SHP77 (cell line): Measurements from ENCODE around the gene NELFA.

Experiments
- DNase-seq, 2 experiments: peaks; one replicate each; lab custom pipeline; 2025; lab: John Stamatoyannopoulos, UW

The NELFA gene

DNA sequence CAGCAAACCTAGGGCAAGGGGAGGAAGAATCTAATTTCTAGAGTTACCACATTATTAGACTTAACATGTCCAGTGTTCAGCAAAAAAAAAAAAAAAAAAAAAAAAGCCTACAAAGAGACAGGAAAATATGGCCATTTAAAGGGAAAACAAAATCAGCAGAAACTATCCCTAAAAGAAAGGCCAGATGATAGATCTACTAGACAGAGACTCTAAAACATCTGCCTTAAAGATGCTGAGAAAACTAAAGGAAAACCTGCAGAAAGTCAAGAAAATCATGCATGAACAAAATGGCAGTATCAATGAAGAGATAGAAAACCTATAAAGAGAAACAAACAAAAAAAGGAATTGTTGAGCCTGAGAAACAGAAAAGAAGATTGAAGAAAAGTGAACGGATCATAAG is 43.8 kb downstream of the NELFA start:
- no peak for DNase-seq

DNA sequence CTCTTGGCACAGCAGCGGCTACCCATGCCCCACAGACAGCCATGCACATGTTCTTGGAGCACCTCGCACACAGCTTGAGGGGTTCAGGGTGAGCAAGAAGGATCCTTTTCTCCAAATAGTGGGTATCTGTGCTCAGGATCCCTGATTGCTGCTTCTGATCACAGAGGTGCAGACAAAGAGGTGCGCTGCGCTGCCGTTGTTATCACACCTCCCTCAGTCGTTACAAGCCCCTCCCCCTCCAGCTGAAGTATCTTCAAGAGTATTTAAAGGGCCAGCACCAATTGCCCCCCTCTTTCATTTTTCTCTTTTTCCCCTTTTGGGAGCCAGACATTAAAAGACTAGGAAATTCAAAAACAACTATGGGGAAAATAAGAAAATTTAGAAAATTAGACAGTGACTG is 44.3 kb downstream of the NELFA start:
- no peak for DNase-seq

DNA sequence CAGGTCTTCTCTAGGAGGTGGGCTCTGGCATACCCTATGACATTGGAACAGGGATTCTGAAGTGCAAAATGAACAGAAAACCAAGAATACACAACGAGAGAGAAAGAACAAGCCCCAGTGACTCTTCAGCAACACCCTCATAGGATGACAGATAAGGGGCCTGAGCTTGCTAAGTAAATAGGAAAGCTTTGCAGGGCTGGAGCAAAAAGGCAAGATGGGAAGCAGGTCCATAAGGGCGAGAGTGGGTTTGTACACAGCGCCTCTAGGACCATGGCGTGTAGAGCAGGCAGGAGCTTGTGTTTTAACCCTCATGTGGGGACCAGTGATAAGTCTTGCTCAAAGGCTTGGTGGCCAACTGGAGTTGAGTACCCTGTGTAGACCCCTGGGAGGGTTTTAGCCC is 45.8 kb downstream of the NELFA start:
- DNase-seq = no peak

DNA sequence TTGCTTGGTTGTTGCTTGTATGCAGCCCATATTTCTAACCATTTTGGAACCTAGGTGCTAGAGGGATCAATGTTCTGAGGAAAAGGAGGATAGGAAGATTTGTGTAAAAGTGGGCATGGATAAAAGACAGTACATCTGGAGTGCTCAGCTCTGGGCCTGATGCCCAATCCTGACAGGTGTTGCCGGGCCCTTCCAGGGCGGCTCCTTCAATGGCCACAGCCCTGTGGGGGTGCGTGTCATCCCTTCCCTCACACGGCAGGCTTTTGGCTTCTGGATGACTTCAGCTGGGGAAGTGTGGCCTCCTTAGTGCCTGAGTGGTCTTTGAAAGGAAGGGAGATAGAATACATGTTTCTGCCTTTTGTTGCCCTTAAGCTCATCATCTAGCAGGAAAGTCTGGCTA is 47.2 kb downstream of the NELFA start:
- DNase-seq = no peak

DNA sequence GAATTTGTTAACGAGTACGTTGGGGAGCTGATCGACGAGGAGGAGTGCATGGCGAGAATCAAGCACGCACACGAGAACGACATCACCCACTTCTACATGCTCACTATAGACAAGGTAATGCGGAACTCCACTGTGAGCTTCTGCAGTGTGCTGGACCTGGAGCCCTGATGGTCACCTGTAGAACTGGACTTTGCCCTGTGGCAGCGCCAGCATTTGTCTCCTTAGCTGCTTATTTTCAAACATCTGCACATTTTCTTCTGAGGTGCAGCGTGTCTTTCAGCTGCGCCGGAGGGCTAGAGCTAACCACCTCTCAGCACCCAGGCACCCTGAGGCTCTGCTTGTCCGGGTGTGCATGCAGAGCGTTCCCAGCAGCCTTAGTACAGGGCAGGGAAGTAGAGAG is 47.7 kb downstream of the NELFA start:
- no peak for DNase-seq

DNA sequence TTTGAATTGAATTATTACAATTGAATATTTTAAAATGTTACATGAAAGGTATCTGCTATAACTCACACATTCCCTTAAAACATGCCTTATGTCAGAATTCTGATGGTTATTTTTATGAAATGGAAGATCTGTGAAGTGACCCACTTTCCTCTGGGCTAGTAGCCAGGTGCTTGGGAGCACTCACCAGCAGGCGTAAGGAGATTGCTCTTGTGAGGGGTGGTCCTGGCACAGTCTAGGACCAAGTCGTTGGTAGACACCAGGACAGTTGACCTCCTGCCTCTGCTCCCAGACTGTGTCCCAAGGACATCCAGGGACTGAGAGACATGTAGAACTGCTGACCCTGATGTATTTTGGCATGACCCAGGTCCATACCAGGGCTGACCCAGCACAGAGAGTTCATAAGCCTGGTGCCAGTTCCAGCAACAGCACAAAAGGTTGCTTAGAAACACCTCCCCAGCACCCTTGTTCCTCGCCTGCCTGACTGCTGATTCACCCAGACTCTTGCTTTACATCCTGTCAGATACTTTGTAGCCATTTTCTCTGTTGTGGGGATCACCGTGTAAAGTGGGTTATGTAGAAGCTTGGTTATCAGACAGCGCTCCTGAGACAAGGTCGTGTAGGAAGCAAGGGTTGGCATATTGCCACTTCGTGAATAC is 48.5 kb downstream of the NELFA start:
- no peak for DNase-seq

DNA sequence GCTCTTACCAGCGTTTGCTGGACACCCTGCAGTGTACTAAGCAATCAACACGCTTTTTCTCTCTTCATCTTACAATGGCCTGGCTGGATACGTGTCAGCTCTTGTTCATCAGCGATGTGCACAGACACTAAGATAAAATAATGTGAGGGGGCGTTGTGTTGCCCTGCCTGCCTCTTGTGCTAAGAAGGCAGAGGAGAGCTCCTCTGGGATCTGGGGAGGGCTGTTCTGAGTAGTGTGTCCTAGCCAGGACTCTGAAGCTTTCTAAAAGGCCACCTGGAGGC is 49.7 kb downstream of the NELFA start:
- DNase-seq = no peak

DNA sequence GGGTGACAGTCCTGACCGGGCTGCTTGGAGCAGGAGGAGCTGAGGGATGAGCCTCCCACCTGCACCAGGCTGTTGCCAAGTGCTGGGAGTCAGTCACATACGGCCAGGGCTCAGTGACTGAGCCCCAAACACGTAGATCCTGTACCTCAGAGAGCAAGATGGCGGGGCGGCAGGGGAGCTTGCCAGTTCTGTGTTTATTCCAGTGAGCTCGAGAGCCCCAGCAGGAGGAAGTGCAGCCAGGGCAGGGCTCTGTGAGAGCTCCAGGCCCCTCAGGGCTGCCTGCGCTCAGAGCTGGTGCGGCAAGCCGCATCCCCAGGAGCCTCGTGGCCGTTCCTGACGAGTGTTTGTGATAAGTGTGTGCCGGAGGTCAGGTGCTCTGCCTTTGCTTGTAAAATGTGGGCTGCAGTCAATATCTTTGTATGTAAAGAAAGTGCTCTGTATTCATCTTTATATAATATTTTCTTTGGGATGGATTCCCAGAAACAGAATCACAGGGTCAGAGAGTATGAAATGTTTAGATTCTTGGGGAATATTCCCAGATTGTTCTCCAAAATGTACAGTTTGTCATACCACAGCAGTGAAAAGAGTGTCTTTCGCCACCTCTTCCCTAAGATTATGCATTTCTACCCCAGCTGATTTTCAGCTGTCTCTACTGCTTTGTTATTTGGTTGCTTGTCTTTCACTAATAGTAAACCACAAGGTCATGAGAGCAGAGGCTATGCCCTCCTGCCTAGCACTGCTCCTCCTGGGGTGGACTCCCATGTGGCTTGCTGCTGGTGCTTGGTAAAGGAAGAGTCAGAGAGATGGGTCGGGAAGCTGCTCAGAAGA is 50.3 kb downstream of the NELFA start:
- DNase-seq = no peak

DNA sequence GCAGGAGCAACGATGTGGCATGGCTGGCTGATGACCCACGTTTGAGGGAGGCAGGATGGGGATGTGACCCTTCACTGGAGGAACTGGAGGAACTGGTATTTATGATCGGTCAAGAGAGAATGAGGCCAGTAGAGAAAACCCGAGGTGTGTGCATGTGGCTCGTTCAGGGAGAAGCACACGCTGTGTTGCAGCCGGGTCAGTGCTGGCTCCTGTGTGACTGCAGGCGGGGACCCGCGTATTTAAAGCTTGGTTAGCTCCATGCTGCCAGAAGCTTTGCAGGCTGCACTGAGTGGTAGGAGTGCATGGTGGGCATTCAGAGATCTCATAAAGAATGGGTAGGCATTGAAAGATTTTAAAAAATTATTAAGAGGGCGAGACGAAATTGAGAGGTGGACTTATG is 52.1 kb downstream of the NELFA start:
- no peak for DNase-seq

DNA sequence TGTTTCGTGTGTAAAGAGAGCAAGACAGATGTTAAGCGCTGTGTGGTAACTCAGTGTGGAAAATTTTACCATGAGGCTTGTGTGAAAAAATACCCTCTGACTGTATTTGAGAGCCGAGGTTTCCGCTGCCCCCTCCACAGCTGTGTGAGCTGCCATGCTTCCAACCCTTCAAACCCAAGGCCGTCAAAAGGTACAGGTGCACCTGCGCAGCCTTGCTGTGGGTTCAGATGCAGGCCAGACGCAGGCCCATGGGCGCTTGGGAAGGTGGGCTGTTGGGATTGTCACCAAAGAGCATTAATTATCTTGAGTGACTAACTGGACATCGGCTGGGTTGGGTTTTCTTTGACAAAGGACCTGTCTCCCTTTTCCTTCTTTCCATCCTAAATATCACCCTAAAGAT is 55.4 kb downstream of the NELFA start:
- no peak for DNase-seq

DNA sequence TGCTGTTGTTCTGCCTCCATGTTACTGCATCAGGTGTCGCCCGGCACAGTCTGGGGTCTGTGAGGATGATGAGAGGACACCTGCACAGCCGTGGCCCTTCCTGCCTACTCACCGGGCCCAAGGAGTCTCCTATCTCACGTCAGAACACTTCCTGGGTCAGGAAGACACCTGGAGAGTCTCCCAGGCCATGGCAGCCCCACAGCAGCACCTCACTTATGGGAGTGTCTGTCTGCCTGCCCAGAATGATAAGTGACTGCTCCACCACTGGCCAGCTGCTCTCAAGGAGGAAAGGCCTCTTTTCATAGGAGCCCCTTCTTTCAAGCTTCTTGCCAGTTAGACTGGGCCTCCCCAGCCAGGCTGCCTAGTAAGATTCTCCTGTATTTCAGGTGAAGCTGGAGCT is 56.1 kb downstream of the NELFA start:
- no peak for DNase-seq

DNA sequence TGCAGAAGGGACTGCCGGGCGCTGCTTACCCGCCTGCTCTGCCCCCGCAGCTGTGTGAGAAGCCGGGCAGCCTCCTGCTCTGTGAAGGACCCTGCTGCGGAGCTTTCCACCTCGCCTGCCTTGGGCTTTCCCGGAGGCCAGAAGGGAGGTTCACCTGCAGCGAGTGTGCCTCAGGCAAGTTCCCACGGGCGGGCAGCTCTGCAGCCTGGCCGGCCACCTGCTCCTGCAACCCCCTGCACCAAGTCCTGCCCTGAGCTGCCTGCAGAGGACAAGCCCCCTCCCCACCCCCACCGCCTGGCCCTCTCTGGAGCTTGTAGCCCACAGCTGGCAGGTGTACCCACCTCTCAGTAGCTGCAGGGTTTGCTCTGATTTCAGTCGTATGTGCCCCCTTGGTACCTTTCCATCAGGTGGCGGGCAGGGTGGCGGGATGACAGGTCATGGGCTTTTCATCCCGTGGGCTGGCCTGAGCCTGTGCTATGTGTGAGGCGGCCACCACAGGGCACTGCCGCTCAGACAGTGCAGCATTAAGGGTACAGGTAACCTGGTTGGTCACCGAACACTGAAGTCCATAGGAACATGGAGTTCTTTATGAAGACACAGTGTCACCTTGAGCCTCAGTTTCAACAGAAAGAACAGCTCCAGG is 56.6 kb downstream of the NELFA start:
- DNase-seq = no peak

DNA sequence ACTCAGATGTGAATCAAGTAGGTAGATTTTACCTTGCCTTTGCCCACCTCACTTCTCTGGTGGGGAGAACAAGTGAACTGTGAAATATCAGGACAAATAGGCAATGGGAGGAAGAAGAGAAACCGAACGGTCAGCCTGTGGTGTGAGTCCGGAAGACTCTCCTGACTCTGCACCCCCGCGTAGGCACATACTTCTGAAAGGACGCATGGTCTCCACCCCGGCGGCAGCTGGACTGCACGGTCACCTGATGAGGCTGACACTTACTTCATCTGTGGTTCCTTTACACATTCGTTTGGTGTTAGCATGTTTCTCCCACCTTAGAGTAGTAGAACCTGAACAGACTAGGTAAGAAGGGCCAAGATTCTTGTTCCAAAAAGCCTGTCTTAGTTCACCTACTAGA is 58.4 kb downstream of the NELFA start:
- no peak for DNase-seq

DNA sequence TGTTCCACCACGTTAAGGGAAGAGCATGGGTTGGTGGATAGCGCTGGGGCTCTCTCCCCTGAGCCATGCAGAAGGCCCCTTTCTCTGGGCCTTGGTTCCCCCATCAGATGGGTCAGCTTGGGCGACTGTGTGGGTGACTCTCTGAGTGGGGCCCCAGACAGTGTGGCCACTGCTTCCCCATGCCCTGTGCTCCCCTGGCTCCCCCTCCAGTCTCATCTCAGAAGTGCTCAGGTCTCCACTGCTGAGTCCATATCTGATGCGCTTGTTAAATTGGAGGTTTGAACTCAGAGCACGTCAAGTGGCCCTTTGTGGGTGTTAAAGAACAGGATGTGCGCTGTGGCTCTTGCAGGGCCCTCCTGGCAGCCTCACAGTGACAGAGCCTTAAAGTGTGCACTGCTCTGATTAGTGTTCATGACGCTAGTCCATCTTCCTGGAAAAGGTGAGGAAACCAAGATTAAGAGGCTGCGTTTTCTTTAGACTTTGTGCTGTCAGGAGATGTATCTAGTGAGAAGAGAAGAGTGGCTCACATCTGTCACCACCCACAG is 59.8 kb downstream of the NELFA start:
- DNase-seq = no peak

DNA sequence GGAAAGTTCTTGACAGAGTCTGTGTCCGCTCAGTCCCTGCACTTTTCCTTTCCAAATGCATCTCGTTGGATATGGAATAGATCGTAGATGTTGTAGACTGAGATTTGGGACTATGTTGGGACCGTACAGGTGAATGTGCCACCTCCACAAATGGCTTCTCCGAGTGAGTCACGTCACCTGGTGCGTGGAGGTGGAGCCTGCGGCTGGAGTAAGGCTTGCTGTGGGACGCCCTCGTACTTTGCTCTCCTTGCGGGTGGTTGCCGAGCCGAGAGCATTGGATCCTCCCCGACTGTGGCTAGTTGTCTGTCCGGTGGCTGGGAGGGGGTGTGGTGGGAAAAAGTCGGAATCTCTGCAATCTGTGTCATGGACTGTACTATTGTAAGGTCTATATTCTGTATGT is 60.5 kb downstream of the NELFA start:
- DNase-seq = no peak

DNA sequence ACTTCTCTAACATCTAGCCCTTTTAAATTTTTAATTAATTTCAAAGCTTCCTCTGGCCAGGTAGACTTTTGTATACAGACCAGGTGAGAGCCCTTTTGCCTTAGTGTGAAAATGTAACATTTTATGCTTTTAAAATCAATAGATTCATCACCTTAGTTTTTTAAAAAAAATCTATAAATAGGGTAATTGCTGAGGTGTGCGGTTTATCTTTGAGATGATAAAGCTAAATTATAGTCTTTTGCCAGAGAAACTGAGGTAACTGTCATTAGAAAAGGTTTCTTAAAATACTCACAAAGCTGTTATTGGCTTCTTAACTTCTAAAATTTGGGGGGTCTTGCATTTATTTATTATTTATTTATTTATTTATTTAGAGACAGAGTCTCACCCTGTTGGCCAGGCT is 62.9 kb downstream of the NELFA start:
- no peak for DNase-seq

DNA sequence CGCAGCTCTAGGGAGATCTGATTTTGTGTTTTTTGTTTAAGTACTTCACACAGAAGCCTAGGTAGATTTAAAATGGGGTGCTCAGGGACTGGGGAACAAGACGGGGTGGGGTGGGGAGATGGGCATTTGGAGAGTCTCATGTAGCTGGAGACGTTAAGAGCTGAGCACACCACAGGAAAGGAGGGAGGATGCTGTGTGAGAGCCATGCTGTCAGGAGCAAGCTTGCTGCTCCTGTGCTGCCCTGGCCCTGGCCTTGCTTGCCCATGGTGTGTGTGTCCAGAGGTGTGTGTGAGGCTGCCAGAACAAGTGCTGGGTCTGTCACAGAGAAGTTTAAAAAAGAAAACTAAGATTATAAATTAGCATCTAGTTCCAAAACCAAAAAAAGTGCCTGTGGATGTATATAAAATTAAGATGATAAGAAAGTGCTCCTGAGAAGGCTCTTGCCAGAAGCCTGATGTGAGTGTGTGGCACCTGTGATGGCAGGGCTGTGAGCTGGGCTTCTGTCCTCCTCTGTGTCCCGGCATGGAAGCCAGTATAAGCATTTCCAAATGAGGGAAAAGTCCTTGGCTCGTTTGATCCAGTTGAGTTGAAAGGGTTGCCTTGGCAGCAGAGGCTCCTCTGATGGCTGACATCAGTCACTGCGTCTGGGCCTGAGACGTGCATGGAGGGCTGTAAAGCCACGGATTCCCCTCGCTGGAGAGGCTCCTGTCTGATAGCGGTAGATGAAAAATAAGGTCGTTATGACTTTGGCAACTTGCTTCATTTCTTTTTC is 63.5 kb downstream of the NELFA start:
- no peak for DNase-seq

DNA sequence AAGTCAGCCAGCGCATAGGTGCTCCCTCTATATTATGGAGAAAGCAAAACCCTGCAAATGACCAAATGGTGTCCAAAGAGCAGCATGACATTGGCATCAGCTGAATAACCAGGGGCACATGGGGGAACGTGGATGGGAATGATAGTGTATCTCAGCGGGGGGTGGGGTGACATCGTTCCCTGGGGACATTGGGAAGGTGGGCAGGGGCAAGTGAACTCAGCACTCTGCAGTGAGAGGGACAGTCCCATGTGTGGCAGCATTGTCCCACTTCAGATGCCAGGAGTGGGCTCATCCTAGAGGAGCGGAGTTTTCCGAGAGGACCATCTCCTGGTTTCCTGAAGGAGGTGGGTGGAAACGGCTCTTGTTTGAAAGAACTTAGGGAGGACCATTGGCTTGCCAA is 64.8 kb downstream of the NELFA start:
- no peak for DNase-seq

DNA sequence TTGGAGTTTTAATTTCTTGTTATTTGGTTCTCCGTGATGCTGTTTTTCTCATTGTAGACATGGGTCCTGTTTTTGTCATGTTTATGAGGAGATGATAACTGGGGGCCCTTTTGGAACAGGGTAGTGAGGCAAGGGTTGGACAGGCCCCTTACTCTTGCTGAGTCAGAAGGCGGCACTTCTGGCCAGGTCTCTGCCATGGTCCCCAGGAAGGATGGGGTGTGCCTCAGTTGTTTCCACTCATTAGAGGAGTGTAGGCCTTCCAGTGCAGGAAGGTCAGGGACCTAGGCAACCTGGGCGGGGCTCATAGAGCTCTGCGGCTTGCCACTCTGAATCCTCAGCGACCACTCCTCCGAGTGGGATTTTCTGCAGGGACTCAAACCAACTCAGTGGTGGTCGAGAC is 68.2 kb downstream of the NELFA start:
- no peak for DNase-seq

DNA sequence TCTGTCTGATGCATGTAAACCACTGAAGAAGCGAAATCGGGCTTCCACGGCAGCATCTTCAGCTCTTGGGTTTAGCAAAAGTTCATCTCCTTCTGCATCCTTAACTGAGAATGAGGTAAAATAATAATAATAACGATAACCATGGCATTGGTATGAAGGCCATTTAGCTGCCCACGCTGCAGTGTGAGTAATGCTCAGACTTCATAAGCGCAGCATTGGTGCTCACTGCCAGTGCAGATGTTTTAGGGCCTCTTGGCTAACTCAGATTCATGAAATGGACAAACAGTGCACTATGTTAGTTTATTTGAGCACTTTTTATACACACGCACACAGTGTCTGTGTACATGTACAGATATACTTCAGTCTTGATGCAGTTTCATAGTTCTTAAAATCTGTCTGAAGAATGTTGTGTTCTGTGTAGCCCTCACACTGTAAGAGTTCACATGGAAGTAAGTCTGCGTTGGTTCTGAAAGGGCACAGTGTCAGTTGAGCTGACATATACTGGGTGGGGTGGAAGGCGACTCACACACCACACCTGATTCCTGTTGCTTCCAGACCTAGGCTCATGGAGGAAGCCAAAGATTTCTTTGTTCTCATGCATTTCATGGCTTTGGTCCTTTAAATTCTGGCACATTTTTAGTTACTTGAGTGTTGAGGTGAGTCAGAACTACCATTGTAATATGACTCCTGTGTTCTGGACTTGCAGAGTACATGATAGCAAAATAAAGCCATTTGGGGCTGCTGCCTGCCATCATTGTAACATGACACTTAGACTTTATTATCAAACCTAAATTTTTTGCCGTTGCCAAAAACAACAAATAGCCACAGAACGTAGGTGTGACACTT is 68.9 kb downstream of the NELFA start:
- DNase-seq = no peak

DNA sequence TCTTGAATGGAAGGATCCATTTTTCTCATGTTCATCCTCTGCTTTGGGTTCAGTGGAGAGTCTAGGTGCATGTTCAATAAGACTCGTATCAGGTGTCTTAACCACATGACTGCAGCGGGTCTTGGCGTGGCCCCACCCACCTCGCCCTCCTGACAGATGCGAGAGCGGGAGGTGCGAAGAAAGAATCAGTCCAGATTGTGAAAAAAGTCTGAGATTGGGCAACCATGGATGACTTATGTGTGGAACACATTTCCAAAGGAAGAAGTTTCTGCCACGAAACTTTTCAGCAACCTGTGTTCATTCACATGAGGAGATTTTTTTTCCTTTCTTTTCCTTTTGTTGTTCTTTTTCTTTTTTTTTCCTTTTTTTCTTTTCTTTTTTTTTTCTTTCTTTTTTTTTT is 70.7 kb downstream of the NELFA start:
- DNase-seq = no peak

DNA sequence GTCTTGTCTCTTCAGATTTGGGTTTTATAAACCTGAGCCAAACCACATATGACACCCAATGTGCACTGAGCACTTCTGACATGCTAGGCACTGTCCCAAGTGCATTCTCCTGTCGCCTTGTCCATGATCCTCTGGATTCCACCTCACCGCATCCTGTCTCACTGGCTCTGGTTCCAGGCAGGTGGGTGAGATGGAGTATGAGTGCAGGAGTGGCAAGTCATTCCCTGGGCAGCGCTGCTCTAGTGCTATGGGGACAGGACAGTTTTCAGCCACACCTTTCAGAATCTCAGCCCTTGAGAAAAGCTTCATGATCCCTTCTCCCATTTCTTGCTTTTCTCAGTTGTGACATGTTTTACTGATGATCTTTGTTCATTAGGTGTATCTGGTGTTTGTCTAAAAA is 71.2 kb downstream of the NELFA start:
- no peak for DNase-seq
